Naive thymus-derived CD8-positive, alpha-beta T cell (primary cell): Measurements from ENCODE around the gene TMEM106B. TPM values are rescaled to one million over a fixed set of nuclear protein-coding genes. Genes with fewer than 3 reads are reported as not detected.

Experiments used
- ATAC-seq, 2 donors: fragments of 150-1000 bp; cut with Tn5 transposase in 1 of 2; sonication (Bioruptor Pico), chemical (Tn5 transposase) in 1 of 2; 1 replicate in 1 of 2; 2 replicates in 1 of 2; pipeline ENCODE4 v1.10.0; 2021; ENCODE audit warnings: mild to moderate bottlenecking in 2 of 2, moderate library complexity in 2 of 2
- POLR2A ChIA-PET: fragments of 350-600 bp; sonication (Branson Sonifier 250); formaldehyde crosslinking; loops from one replicate; lab custom pipeline; 2021; ENCODE audit warnings: antibody characterized with exemption; lab: Charles Lee
- DNase-seq, 10 donors: peaks; one replicate each; pipeline versions ENCODE4 v3.0.0 to v3.0.0-alpha.2; 2020 to 2022
- H3K27ac Mint-ChIP-seq, 10 donors: one replicate each; pipeline ENCODE4 v1.8.0; 2020 to 2022; ENCODE audit warnings: mild to moderate bottlenecking in 10 of 10, mixed read lengths in 10 of 10, moderate library complexity in 4 of 10, inconsistent platforms in 1 of 10
- H3K27me3 Mint-ChIP-seq, 5 donors: one replicate each; pipeline ENCODE4 v1.8.0; 2021 to 2022; ENCODE audit warnings: mixed read lengths in 5 of 5
- H3K36me3 Mint-ChIP-seq, 3 donors: one replicate each; pipeline ENCODE4 v1.8.0; 2020 to 2022; ENCODE audit warnings: mixed read lengths in 3 of 3, mild to moderate bottlenecking in 2 of 3, inconsistent platforms in 1 of 3
- H3K4me1 Mint-ChIP-seq, 4 donors: one replicate each; pipeline ENCODE4 v1.8.0; 2021 to 2022; ENCODE audit warnings: mixed read lengths in 4 of 4
- H3K4me3 Mint-ChIP-seq, 10 donors: one replicate each; pipeline ENCODE4 v1.8.0; 2020 to 2022; ENCODE audit warnings: mild to moderate bottlenecking in 10 of 10, mixed read lengths in 10 of 10, moderate library complexity in 6 of 10, inconsistent platforms in 1 of 10
- H3K9me3 Mint-ChIP-seq, 9 donors: one replicate each; pipeline ENCODE4 v1.8.0; 2020 to 2022; ENCODE audit warnings: mixed read lengths in 9 of 9, mild to moderate bottlenecking in 3 of 9, inconsistent platforms in 1 of 9, moderate library complexity in 1 of 9
- polyA plus RNA-seq, 3 donors: library from polyadenylated mRNA; unstranded; fragments of 300-500 nt; fragmentation: Illumina TruSeq; gene quantifications; one replicate each; pipeline ENCODE4 v1.2.3, GENCODE V29; 2021
- total RNA-seq, 8 experiments: library from RNA in 2 of 8; stranded (reverse) in 2 of 8; gene quantifications; one replicate each; pipeline ENCODE4 v1.2.3 and lab custom pipeline; 2021 to 2026

The TMEM106B gene
- total and polyA plus RNA-seq, 5 experiments from 2014 or later, result 40.9 to 57.6 (median 45.6) TPM

DNA sequence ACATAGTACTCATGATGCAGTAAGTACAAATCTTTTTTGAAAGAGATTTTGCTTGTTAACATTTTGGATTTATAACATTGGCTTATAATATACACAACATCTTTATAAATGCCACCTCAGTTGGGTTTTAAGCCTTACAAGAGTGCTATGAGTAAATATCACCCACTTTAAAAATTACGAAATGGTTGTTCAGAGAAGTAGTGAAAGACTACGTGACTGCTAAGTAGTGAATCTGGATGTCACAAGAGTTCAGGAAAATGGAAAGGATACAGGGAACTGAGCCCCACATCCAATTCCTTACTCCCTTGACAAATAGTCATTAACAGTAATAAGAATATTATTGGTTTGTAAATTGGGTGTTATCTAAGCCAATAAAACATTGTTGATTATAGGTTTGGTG lies 20.0 kb downstream of the TMEM106B start:
- Mint-ChIP-seq H3K4me3 (no peak overlapping the region), H3K36me3 (peaks cover 3 to 56% (median 20%) of the 10 kb centered on the region in 3 donors), H3K27me3 (no peaks in the 10 kb centered on the region), H3K9me3 (peaks cover 0 to 4% (median 2%) of the 10 kb centered on the region in 9 donors), H3K27ac (no peak overlapping the region), H3K4me1 (peaks cover 6 to 16% (median 9%) of the 10 kb centered on the region in 4 donors)
- POLR2A ChIA-PET, result no interaction called here
- no peak for DNase-seq
- ATAC-seq, result no peak

DNA sequence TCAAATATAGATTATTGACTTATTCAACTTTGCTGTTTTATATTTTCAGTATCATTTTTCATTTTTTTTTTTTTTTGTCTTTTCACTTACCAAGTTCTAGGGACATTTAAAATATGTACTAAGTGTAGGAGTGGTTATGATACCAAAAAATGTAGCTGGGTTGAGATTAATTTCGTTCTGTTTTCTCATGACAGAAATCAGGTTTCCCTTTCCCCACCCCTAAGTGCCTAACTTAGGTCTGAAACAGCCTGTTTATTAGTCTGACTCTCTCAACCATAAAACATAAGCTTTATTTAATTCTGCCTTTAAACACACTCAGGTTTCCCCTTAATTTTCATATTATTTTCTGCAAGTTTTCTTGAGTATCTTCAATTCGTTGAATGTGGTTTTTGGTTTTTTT lies 22.1 kb downstream of the TMEM106B start:
- H3K27me3 Mint-ChIP-seq, result no peaks in the 10 kb centered on the region
- POLR2A ChIA-PET, result no interaction called here
- H3K9me3 Mint-ChIP-seq, result peaks cover 0 to 2% (median under 1%) of the 10 kb centered on the region in 9 donors
- H3K36me3 Mint-ChIP-seq, result peaks cover 14 to 59% (median 26%) of the 10 kb centered on the region in 3 donors
- H3K4me3 Mint-ChIP-seq, result no peak overlapping the region
- ATAC-seq, result no peak
- H3K27ac Mint-ChIP-seq, result peak overlapping the region in 2 of 10 donors; percentile 28 to 68
- no peak for DNase-seq
- H3K4me1 Mint-ChIP-seq, result peaks cover 0 to 10% (median 5%) of the 10 kb centered on the region in 4 donors

DNA sequence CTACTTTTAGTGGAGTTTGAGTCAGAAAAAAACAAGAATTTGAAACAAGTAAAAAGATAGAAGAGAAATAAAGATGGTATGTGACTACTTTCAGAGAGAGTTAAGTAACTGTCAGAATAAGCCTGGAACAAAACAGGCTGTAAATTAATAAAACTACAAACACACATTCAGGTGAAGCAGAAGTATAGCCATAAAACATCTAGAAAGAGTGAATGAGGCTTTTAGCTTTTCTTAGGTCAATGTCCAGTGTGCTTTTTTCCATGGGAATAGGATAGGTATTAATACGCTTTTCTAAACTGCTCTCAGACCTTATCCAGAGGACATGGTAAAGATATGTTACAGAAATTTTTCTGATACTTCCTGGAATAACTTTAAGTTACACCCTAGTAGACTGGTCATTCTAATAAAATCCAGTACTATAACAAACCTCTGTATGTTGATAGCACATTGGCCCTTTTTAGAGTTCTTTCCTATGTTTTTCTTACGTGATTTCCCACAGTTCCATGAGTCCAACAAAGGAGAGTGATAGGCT lies 23.3 kb downstream of the TMEM106B start:
- Mint-ChIP-seq H3K36me3 (peaks cover 26 to 65% (median 39%) of the 10 kb centered on the region in 3 donors), H3K9me3 (peaks cover 0 to 15% (median 6%) of the 10 kb centered on the region in 9 donors), H3K4me1 (peaks cover under 1 to 10% (median 6%) of the 10 kb centered on the region in 4 donors), H3K4me3 (no peak overlapping the region), H3K27me3 (no peaks in the 10 kb centered on the region), H3K27ac (peak overlapping the region in 1 of 10 donors; percentile 70)
- ATAC-seq (no peak), DNase-seq (no peak)
- POLR2A ChIA-PET, result no interaction called here

GRCh38 chr7:12235970-12236369 lies 24.9 kb downstream of the TMEM106B start:
- H3K9me3 Mint-ChIP-seq, result peaks cover 0 to 19% (median 6%) of the 10 kb centered on the region in 9 donors
- peaks cover 9 to 22% (median 19%) of the 10 kb centered on the region in 4 donors for H3K4me1 Mint-ChIP-seq
- peaks cover 26 to 59% (median 39%) of the 10 kb centered on the region in 3 donors for H3K36me3 Mint-ChIP-seq
- H3K27me3 Mint-ChIP-seq, result no peaks in the 10 kb centered on the region
- no peak for ATAC-seq
- no peak overlapping the region for H3K27ac Mint-ChIP-seq
- H3K4me3 Mint-ChIP-seq, result no peak overlapping the region
- POLR2A ChIA-PET, result interaction anchor here (0.6 kb wide), 1 partner anchor 13 kb away, joined by 5 read pairs; no protein-coding TSS in a partner anchor
- DNase-seq, result no peak

- Mint-ChIP-seq H3K27me3 (no peaks in the 10 kb centered on the region), H3K9me3 (peaks cover 0 to 19% (median 8%) of the 10 kb centered on the region in 9 donors), H3K4me3 (no peak overlapping the region), H3K27ac (peak overlapping the region in 1 of 10 donors; percentile 46), H3K36me3 (peaks cover 22 to 57% (median 43%) of the 10 kb centered on the region in 3 donors), H3K4me1 (peaks cover 9 to 22% (median 19%) of the 10 kb centered on the region in 4 donors)
- DNase-seq (no peak), ATAC-seq (no peak)
- POLR2A ChIA-PET, result no interaction called here
Observed at GRCh38 chr7:12237007-12237406, 25.9 kb downstream of the TMEM106B start.

DNA sequence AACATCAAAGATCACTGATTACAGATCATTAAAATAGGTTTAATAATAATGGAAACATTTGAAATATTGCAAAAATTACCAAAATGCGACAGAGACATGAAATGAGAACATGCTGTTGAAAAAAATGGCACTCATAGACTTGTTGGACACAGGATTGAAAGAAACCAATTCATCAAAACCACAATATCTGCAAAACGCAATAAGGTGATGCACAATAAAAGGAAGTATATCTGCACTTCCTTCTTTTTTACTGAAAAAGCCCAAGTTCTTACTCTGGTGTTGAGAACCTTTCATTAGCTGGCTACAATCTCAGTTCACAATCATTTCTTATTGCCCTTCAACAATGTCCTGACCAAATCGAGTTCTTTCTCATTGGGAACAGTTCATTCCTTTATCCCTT lies 28.7 kb downstream of the TMEM106B start:
- peak overlapping the region; percentile 5 to 91 (median 60) for H3K27ac Mint-ChIP-seq
- peak overlapping the region in 5 of 10 donors; percentile 5 to 48 (median 31) for H3K4me3 Mint-ChIP-seq
- peaks cover 0 to 19% (median 8%) of the 10 kb centered on the region in 9 donors for H3K9me3 Mint-ChIP-seq
- DNase-seq (peak in 1 of 10 donors; percentile 9), ATAC-seq (peak in 1 of 2 donors; percentile 39)
- no peaks in the 10 kb centered on the region for H3K27me3 Mint-ChIP-seq
- H3K4me1 Mint-ChIP-seq, result peaks cover 9 to 22% (median 15%) of the 10 kb centered on the region in 4 donors
- peaks cover 22 to 40% (median 32%) of the 10 kb centered on the region in 3 donors for H3K36me3 Mint-ChIP-seq
- POLR2A ChIA-PET, result no interaction called here

GRCh38 chr7:12244129-12244528 lies 33.0 kb downstream of the TMEM106B start:
- H3K4me1 Mint-ChIP-seq, result peaks cover 12 to 22% (median 14%) of the 10 kb centered on the region in 4 donors

DNA sequence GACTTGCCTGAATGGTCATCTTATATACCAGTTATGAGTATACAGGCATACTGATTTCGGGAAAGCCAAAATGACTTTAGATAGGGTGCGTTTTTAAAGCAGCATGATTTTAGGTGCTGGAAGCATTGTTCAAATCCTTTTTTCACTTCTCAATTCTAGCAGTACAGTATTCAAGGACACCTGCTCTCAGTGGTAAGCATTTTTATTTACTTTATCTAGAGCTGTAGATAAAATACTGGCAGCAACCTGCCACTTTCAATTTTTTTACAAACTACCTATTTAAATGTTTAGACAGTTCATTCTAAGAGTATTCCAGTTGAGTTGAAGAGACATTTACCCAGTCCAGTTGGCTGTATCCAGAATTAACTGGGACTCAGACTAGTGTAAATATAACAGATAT lies 33.6 kb downstream of the TMEM106B start:
- Mint-ChIP-seq H3K4me1 (peaks cover 8 to 16% (median 9%) of the 10 kb centered on the region in 4 donors), H3K27me3 (no peaks in the 10 kb centered on the region), H3K4me3 (no peak overlapping the region), H3K36me3 (peaks cover 0 to 13% (median 8%) of the 10 kb centered on the region in 3 donors), H3K9me3 (peaks cover 0 to 4% (median 0%) of the 10 kb centered on the region in 9 donors), H3K27ac (no peak overlapping the region)
- POLR2A ChIA-PET, result no interaction called here
- DNase-seq, result no peak
- ATAC-seq, result no peak

More at GRCh38 chr7:12244129-12244528, 33.0 kb downstream of the TMEM106B start:
- ATAC-seq, result no peak
- Mint-ChIP-seq H3K27ac (no peak overlapping the region), H3K9me3 (peaks cover 0 to 7% (median 2%) of the 10 kb centered on the region in 9 donors), H3K36me3 (peaks cover 2 to 19% (median 9%) of the 10 kb centered on the region in 3 donors), H3K4me3 (no peak overlapping the region), H3K27me3 (no peaks in the 10 kb centered on the region)
- DNase-seq, result no peak
- POLR2A ChIA-PET, result interaction anchor here (1.1 kb wide), 1 partner anchor 32 kb away, joined by 4 read pairs; no protein-coding TSS in a partner anchor

GRCh38 chr7:12249706-12250105 lies 38.6 kb downstream of the TMEM106B start:
- Mint-ChIP-seq H3K27me3 (peaks cover 0 to 8% (median 0%) of the 10 kb centered on the region in 5 donors), H3K4me1 (peaks cover 0 to 3% (median 1%) of the 10 kb centered on the region in 4 donors), H3K27ac (no peak overlapping the region), H3K36me3 (peaks cover 0 to 28% (median 13%) of the 10 kb centered on the region in 3 donors), H3K4me3 (no peak overlapping the region), H3K9me3 (peaks cover 3 to 36% (median 22%) of the 10 kb centered on the region in 9 donors)
- POLR2A ChIA-PET, result no interaction called here
- DNase-seq (no peak), ATAC-seq (no peak)

DNA sequence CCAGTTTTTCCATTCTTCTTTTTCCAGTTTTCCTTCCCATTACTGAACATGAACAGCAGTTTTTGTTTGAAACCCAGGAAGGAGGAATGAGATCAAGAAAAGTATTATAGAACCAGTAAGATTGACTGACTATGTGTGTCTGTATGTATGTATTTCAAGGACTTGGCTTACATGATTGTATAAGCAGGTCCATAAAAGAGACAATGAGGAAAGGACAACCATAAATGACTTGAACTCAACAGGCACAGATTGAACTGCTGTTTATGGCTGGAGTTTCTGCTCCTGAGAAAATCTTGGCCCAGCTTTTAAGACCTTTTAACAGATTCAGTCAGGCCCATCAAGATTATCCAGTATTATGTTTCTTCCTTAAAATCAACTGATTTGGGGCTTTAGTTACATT lies 39.1 kb downstream of the TMEM106B start:
- peaks cover 0 to 28% (median 13%) of the 10 kb centered on the region in 3 donors for H3K36me3 Mint-ChIP-seq
- ATAC-seq (no peak), DNase-seq (no peak)
- H3K27me3 Mint-ChIP-seq, result peaks cover 0 to 8% (median 0%) of the 10 kb centered on the region in 5 donors
- peaks cover 3 to 36% (median 22%) of the 10 kb centered on the region in 9 donors for H3K9me3 Mint-ChIP-seq
- H3K27ac Mint-ChIP-seq, result no peak overlapping the region
- H3K4me3 Mint-ChIP-seq, result no peak overlapping the region
- POLR2A ChIA-PET, result no interaction called here
- peaks cover 0 to 3% (median 1%) of the 10 kb centered on the region in 4 donors for H3K4me1 Mint-ChIP-seq

- DNase-seq, result no peak
Observed at GRCh38 chr7:12256090-12256489, 45.0 kb downstream of the TMEM106B start.

DNA sequence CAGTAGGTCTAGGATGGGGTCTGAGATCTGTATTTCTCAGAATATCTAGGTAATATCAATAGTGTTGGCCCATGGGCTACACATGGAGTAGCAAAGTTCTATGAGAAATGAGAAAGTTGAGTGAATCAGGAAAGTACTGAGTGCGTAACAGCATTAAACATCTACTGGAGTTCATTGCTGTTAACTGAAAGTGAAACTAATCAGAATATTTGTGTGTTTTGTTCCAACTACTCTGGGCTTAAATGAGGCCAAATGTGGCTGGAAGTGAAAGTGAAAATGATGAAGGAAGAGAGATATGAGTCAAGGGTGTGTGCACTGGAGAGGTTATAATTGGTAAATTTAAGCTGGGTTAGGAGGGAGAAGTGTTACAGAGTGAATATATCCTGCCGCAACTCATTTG lies 46.5 kb downstream of the TMEM106B start:
- DNase-seq, result peak in 5 of 10 donors; percentile 18 to 71 (median 50)
- H3K27me3 Mint-ChIP-seq, result no peaks in the 10 kb centered on the region
- POLR2A ChIA-PET, result interaction anchor here (0.6 to 3.0 kb wide), 3 partner anchors 42 to 194 kb away, joined by 3 to 18 read pairs (median 4); partner anchors contain the start of gene TMEM106B
- ATAC-seq, result peak; percentile 93 to 96
- peaks cover 0 to 5% (median under 1%) of the 10 kb centered on the region in 4 donors for H3K4me1 Mint-ChIP-seq
- peaks cover 0 to 19% (median 7%) of the 10 kb centered on the region in 9 donors for H3K9me3 Mint-ChIP-seq
- H3K36me3 Mint-ChIP-seq, result peaks cover 0 to 15% (median 4%) of the 10 kb centered on the region in 3 donors
- no peak overlapping the region for H3K27ac Mint-ChIP-seq
- H3K4me3 Mint-ChIP-seq, result no peak overlapping the region

More at GRCh38 chr7:12256090-12256489, 45.0 kb downstream of the TMEM106B start:
- peaks cover 0 to 5% (median under 1%) of the 10 kb centered on the region in 4 donors for H3K4me1 Mint-ChIP-seq
- no peak overlapping the region for H3K4me3 Mint-ChIP-seq
- peaks cover 0 to 28% (median 13%) of the 10 kb centered on the region in 3 donors for H3K36me3 Mint-ChIP-seq
- H3K9me3 Mint-ChIP-seq, result peaks cover 0 to 34% (median 20%) of the 10 kb centered on the region in 9 donors
- POLR2A ChIA-PET, result no interaction called here
- no peak for ATAC-seq
- H3K27me3 Mint-ChIP-seq, result peaks cover 0 to 8% (median 0%) of the 10 kb centered on the region in 5 donors
- peak overlapping the region in 1 of 10 donors; percentile 59 for H3K27ac Mint-ChIP-seq

DNA sequence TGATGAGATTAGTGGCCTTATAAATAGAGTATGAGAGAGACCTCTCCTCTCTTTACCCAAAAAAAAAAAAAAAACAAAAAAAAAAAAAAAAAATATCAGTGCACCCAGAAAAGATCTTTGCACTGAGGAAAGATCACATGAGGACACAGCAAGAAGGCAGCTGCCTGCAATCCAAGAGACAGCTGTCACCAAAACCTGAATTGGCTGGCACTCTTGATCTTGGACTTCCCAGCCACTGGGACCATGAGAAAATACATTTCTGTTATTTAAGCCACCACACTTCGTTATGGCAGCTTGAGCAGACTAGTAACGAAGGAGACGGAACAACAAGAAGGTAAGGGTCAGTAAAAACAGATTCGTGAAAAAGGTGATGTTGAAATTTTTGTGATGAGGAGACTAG lies 47.0 kb downstream of the TMEM106B start:
- H3K4me1 Mint-ChIP-seq, result peaks cover 0 to 5% (median under 1%) of the 10 kb centered on the region in 4 donors
- peaks cover 0 to 14% (median 3%) of the 10 kb centered on the region in 9 donors for H3K9me3 Mint-ChIP-seq
- POLR2A ChIA-PET, result interaction anchor here (0.6 to 3.0 kb wide), 3 partner anchors 42 to 193 kb away, joined by 3 to 18 read pairs (median 4); partner anchors contain the start of gene TMEM106B
- no peaks in the 10 kb centered on the region for H3K27me3 Mint-ChIP-seq
- ATAC-seq (no peak), DNase-seq (no peak)
- peaks cover 0 to 10% (median 0%) of the 10 kb centered on the region in 3 donors for H3K36me3 Mint-ChIP-seq
- no peak overlapping the region for H3K4me3 Mint-ChIP-seq
- no peak overlapping the region for H3K27ac Mint-ChIP-seq
